GM19238 (cell line): ENCODE results near the gene OLFM1.

Experiments used
- DNase-seq: peaks from one replicate; pipeline ENCODE4 v3.0.0; 2011; ENCODE audit warnings: low spot score; ENCODE audit not compliant: insufficient read length

Gene OLFM1

DNA sequence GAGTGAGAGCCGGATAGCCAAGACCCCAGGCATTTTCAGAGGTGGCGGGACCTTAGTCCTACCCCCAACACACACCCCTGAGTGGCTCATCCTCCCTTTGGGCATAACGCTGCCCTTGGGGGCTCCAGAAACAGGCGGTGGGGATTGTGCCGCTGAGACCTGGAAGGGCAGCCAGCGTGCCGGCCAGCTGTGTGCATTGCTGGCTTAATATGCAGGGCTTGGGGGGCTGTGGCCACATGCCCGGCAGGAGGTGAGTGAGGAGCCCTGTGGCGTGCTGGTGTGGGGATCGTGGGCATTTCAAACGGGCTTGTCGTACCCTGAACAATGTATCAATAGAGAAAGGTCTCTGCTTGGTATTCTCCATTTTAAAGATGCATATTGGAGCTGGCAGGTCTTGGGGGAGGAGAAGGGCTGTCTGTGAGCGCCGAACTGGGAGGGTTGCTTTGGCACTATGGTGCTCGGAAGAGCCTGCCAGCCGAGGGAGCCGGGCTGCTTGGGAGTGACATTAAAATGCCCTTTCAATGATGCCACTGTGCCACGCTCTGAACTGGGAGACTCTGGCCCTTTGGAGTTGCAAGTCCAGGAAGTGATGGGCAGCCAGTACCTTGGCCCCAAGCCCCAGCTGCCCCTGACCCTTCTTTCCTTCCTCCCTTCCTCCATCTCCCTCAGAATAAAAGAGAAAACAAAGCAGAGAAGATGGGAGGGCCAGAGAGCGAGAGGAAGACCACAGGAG is 11.2 kb upstream of the OLFM1 start:
- no peak for DNase-seq

DNA sequence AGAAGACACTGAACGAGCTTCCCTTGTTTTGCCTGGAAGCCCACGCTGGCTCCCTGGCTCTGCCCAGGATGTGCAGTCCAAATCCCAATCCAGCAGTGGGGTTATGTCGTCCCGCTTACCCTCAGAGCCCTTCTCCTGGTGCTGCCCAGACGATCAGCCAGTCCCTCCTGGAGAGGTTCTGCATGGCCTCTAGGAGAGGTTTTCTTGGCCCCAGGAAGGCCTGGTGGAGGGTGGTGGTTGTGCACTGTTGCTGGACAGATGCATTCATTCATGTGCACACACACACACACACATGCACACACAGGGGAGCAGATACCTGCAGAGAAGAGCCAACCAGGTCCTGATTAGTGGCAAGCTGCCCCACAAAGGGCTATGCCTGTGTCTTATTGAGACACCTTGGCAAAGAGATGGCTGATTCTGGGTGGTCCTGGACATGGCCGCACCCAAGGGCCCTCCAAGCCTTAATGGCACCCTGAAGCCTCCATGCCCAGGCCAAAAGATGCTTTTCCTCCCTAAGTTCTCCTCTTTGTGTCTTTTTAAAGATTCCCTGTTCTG is 10.5 kb upstream of the OLFM1 start:
- no peak for DNase-seq

DNA sequence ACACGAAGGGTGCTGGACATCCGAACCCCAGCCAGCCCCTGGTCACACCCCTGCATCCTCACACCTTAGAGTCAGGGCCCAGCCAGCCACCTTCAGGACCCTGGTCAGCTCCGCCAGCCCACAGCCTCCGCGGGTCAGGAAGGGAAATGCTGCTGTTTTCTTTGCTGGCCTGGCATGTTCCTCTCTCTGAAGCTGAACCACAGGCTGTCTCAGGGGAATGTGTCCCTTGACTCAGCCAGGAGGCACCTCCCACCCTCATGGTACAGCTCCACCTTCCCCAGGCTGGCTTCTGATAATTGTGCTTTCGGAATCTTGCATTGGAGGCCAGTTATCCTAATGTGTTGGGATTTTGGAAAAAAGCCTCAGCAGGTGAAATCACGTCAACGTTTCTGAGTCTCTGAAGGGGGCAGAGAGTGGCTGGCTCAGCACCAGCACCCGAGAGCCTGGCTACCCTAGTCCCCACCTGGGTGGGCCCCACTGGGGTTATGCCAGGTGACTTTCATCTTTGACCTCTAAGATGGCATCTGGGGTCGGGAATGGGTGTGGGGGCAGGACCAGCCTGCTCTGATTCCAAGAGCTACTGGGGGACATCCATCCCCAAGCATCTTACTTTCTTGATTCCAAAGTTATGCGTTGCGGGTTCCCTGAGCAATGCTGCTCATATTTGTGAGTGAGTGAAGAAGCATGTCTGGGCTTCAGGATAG is 9.8 kb upstream of the OLFM1 start:
- DNase-seq, result no peak

GRCh38 chr9:135078361-135078821 is 9.1 kb upstream of the OLFM1 start:
- no peak for DNase-seq

GRCh38 chr9:135079018-135079417 is 8.4 kb upstream of the OLFM1 start:
- DNase-seq, result no peak

GRCh38 chr9:135079676-135080075 is 7.8 kb upstream of the OLFM1 start:
- DNase-seq, result no peak

DNA sequence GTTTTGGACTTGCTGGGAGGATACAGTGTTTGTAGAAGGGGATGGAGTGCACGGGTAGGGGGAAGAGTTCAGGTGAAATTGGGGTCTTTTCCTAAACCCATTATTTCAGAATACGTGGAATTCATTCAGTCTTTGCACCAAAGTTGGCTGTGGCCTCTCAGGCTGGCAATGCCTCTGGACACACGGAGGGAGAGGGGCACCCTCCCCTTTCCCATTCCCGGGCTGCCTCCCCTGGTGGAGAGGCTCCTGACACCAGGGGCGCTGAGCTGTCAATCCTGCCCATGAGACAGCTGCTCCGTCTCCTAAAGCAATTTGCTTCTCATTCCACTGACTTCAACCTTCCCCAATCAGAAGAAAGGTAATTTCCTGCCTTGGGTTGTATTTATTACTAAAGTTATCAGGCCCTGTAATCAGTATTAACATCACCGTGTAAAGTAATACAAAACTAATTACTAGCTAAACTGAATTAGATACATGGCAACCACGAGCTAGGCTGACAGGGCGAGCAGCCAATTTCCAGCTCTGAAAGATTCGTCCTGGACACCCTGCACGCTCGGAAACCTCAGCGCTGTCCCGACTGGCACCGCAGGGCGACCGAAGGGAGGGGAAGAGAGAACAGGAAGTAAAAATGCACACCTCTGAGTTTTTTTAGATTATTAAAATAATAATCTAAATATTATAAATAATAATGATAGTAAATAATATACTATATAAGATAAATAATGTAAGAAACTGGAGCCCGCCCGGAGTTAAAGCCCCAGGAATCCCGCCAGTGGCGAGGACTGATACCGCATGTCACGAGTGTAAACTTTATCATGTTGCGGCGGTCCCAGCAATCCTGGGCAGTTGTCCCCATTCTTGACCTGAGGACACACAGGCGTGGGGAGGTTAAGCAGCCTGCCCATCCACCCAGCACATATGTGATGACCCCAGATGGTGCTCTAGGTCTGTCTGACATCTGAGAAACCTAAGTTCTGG is 6.9 kb upstream of the OLFM1 start:
- DNase-seq, result no peak

DNA sequence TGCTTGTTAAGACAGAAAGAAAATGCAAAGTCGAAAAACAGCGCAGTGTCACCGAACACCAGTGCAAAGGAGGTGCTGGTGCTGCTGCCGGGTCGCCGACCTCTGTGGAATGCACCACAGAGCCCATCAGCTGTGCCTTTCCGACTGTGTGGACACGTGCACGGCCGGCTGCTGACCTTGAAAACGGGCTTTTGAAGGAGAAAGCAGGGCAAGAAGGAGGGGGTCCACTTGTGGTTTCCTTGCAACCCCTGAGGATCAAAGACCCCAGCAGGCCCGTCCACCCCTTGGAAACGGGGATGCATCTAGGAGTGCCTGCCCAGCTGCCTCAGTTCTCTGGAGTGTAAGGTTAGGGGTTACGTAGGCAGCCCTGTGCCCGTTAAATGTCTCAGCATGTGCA is 6.2 kb upstream of the OLFM1 start:
- no peak for DNase-seq

DNA sequence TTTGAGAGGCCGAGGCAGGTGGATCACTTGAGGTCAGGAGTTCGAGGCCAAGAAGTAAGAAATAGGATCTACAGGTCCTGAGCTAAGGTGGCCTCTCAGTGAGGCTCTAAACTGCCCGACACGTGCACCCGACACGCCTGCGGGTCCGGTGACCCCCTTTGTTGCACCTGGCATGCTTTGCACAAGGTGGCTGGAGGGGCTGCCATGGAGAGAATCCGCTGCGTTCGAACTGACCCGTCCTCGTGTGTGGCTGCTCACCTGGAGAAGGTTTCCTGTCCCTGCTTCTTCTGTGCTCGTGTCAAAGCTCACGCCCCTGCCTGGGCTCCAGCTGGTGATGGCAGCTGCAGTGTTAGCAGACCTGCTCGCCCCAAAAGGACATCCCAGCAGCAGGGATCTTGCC is 5.7 kb upstream of the OLFM1 start:
- no peak for DNase-seq

DNA sequence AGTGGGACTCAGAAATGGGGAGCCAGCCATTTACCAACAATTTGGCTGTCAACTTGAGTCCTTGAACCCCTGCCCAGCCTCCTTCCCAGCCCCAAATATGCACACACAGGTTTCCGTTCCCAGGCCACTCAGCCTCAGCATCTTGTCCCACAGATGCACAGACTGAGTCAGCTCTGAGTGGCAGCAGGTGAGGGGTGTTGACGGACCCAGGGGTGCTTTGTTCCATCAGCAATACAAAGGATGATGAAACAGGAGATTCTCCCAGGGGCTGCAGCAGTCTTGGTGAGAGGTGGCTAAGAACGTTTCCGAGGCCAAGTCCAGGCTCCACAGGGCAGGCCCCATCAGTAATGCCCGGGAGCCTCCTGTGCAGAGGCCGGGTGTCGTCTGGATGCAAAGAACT is 4.9 kb upstream of the OLFM1 start:
- DNase-seq, result no peak

GRCh38 chr9:135083241-135083810 is 4.1 kb upstream of the OLFM1 start:
- DNase-seq, result no peak

DNA sequence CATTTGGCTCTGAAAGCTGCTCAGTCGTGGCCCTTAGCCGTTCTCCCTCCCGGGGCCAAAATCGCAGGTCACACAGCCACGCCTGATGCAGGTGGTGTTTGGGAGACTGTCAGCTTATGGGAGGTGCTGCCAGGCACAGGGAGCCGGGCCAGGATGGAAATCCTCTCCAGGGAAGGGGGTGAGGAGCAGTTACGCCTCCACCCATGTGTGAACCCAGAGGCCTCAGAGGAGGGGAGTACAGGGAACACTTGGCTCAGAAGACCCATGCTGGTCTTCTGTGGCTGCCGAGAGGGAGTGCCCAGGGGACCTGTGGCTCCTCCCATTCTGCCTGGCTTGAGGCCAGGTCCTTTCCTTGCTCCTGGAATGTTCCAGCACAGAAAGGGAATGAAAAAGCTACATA is 3.6 kb upstream of the OLFM1 start:
- no peak for DNase-seq

DNA sequence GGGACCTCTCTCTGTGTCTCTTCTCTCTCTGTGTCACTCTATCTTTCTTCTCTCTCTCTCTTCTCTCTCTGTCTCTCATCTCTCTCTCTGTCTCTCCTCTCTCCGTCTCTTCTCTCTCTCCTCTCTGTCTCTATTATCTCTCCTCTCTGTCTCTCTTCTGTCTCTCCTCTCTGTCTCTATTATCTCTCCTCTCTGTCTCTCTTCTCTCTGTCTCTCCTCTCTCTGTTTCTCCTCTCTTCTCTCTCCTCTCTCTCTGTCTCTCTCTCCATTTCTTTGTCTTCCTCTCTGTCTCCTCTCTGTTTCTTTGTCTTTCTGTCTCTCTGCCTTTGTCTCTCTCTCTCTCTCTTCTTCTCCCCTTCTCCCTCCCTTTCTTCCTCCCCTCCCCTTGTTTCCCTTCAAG is 3.2 kb upstream of the OLFM1 start:
- no peak for DNase-seq

GRCh38 chr9:135084881-135085760 is 2.3 kb upstream of the OLFM1 start:
- DNase-seq, result no peak

DNA sequence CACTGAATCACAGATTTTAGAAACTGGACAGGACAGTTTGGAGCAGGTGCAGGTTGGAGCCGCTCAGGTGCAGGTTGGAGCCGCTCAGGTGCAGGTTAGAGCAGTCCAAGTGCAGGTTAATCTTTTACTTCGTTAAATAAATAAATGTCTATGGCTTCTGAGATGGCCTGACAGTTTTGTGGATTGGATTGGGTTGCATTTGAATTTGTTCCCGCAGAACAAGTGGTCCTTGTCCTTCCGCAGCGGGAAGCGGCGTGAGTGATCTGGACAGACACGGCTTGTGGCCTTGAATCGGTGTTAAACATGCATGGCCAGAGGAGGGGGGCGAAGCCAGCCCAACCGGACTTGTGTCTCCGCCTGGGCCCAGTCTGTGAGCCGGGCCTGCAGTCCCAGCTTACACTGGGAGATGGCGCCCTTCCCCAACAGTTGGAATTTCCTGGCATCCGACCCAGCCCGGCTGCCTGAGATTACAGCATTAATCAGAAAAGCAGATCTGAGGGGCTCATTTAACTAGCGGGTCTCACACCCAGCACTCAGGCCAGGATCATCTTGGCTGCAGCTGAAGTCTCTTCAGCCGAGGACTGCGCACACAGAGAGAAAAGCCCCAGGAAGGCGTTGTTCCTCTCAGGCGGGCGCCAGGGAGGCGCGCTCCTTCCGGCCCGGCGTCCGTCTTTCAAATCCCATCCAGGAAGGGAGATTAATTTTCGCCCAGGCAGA is 1.5 kb upstream of the OLFM1 start:
- DNase-seq, result peak; percentile 41

DNA sequence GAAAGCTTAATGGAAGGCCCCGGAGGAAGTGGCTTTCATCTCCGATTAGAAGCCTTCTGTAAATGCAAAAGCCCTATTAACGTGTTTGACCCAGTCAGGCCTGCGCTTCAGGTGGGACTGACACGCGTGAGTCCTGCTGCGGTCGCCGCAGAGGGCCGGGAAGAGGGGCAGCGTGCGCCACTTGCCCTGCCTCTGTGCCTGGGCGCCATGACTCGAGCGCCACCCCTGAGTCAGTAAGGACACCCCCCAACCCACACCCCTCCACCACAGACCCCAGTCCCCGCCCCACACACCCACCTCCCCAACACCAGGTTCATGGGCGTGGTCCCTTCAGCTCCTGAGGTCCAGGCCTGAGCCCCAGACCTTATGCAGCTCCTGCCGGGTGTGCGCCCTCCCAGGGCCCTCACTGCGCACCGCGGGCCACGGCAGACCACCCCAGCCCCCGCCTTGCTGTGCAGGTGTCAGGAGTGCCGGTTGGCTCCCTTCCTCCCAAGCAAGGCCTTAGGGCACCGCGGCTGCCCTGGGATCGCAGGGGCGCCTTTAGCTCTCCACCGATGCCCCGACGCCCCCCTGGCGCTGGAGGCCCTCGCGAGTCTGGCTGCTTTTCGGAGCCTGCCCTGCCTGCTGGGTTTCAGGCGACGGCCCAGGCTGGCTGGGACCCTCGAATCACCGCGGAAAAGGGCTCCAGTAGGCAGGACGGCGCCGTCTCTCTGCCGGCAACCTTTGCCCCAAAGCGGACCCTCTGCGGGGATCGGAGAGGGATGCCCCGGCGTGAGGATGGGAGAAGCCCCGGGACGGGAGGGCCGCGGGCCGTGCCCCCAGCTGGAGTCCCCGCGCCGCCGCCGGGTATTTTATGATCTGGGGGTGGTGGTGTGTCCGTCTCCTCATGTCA is 625 bp upstream of the OLFM1 start:
- DNase-seq, result no peak

DNA sequence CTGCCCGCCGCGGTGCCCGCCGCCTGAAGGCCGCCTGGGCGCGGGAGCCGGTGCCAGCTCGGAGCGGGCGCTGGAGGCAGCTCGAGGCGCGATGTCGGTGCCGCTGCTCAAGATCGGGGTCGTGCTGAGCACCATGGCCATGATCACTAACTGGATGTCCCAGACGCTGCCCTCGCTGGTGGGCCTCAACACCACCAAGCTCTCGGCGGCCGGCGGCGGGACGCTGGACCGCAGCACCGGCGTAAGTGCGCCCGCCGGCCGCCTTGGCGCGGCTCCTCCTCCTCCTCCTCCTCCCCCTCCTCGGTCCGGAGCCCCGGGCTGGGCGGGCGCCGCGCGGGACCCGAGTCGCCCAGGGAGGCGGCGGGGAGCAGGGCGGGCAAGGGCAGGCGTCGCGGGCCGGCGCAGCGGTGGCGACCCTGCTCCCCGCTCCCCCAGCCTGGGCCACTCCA is 455 bp downstream of the OLFM1 start:
- no peak for DNase-seq

- DNase-seq, result no peak
Measured at GRCh38 chr9:135088348-135088978, 995 bp downstream of the OLFM1 start.
